Measurements from ENCODE around the gene CLASP1. TPM values are rescaled to one million over a fixed set of nuclear protein-coding genes. Genes with fewer than 3 reads are reported as not detected.
"Not testable (repeated sequence)": the region's sequence is repeated elsewhere in the genome, so short reads cannot be mapped to it uniquely, and the experiment has no call there.

CLASP1 gene
- polyA plus RNA-seq, 1 donor (not counting 4 experiments of a cell fraction or from before 2014, with no cell fraction given), result 16.7 TPM

DNA sequence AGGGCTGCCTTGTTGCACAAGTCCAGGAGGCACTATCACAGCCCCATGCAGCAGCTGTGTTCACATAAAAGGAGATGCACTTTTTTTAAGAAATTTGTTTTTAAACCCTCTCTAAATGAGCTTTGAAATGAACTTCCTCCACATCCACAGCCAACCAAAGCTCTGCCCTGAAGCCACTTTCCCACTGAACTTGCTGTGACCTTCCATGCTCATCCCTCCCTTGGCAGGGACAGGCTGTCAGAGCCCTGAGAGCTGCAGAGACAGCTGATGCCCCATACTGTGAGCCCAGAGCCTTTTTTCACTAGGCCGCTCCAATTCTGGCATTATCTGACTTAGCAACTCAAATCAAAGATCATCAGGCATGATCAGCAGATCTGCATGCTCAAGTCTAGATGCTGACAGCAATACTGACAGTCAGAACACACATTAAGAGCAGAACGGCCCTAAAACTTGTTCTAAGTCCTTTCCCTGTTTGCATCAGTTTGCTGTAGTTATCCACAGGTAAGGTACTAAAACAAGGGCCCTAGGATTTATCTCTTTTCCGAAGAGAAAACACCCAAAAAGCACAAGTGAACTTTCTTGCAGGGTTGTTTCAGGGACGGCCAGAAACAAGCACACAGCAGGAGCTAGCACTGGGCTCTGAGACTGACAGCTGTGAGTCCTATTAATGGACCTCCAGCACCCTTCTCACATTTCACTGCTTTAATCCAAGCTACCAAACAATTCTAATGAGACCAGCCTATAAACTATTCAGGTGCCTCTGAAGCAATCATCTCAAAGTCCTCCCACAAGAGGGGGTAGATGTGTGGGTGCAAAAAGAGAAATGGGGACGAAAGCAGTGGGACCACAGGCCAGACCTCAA lies 83.6 kb downstream of the CLASP1 start:
- dilution Hi-C loops (cut with MboI; ENCODE audit: extremely low pct_ligation_motif_present, low sequenced_read_pairs), result no loop called here
- no peak overlapping the region for H3K27ac ChIP-seq (ENCODE audit: control insufficient read depth, insufficient read depth, low read length)
- H3K9ac ChIP-seq (ENCODE audit: control insufficient read depth, extremely low read depth, insufficient read depth, low read length), result no peak overlapping the region
- no peaks in the 10 kb centered on the region for H3K9me3 ChIP-seq (ENCODE audit: control insufficient read depth, low read depth, low read length)
- H3K36me3 ChIP-seq (ENCODE audit: control insufficient read depth in 2 of 2, extremely low read depth in 1 of 2, insufficient read depth in 2 of 2, low read length in 2 of 2), result no peaks in the 10 kb centered on the region
- H2AFZ ChIP-seq (ENCODE audit: control insufficient read depth, low read length), result no peak overlapping the region
- H3K4me2 ChIP-seq (ENCODE audit: control insufficient read depth, extremely low read depth, insufficient read depth, low read depth, low read length), result no peak overlapping the region
- H3K4me3 ChIP-seq (ENCODE audit: control insufficient read depth in 2 of 3, extremely low read depth in 1 of 3, insufficient read depth in 2 of 3, low read depth in 1 of 3, low read length in 3 of 3), result no peak overlapping the region
- DNase-seq (ENCODE audit: low read depth, low spot score) (no peak), FAIRE-seq (no peak)
- H3K9me1 ChIP-seq (ENCODE audit: control insufficient read depth, extremely low read depth, insufficient read depth, low read length), result peaks cover 6% of the 10 kb centered on the region
- H3K4me1 ChIP-seq (ENCODE audit: control insufficient read depth, extremely low read depth, insufficient read depth, low read length), result peaks cover 23% of the 10 kb centered on the region
- TF ChIP-seq, protein P1, sequence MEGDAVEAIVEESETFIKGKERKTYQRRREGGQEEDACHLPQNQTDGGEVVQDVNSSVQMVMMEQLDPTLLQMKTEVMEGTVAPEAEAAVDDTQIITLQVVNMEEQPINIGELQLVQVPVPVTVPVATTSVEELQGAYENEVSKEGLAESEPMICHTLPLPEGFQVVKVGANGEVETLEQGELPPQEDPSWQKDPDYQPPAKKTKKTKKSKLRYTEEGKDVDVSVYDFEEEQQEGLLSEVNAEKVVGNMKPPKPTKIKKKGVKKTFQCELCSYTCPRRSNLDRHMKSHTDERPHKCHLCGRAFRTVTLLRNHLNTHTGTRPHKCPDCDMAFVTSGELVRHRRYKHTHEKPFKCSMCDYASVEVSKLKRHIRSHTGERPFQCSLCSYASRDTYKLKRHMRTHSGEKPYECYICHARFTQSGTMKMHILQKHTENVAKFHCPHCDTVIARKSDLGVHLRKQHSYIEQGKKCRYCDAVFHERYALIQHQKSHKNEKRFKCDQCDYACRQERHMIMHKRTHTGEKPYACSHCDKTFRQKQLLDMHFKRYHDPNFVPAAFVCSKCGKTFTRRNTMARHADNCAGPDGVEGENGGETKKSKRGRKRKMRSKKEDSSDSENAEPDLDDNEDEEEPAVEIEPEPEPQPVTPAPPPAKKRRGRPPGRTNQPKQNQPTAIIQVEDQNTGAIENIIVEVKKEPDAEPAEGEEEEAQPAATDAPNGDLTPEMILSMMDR (optimal IDR thresholded peaks at IDR 0.05 in 1 of 3, IDR thresholded peaks at IDR 0.05 in 1 of 3, conservative IDR thresholded peaks at IDR 0.05 in 1 of 3; ENCODE audit: extremely low read depth in 1 of 3, insufficient read depth in 2 of 3, low read length in 3 of 3), result no peak
- no peak for TF ChIP-seq EZH2 (IDR thresholded peaks at IDR 0.05; ENCODE audit: low read length)
- H3K79me2 ChIP-seq (ENCODE audit: control insufficient read depth, insufficient read depth, low read length), result peaks cover 30% of the 10 kb centered on the region
- H3K27me3 ChIP-seq (ENCODE audit: control insufficient read depth, extremely low read depth, insufficient read depth, low read length), result no peaks in the 10 kb centered on the region
- peaks cover 6% of the 10 kb centered on the region for H4K20me1 ChIP-seq (ENCODE audit: control insufficient read depth, extremely low read depth, insufficient read depth, low read length)

DNA sequence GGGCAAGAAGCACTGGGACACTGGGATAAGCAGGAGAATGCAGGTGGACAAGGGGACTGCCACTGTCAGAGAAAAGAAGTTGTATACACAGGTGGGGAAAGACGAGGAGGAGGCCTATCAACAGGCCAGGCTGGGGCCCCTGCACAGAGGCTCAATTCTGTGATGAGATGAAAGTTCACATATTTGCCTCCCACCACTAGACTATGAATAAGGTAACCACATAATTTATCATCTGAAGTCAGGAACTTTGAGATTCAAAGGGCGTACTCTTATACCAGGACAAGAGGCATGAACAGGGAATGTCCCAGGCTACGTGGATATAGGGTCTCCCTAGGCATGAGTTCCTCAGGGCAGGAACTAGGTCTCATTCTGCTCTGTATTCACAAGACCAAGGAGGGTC lies 84.4 kb downstream of the CLASP1 start:
- dilution Hi-C loops (cut with MboI; ENCODE audit: extremely low pct_ligation_motif_present, low sequenced_read_pairs), result no loop called here
- Histone ChIP-seq H3K79me2 (ENCODE audit: control insufficient read depth, insufficient read depth, low read length) (peaks cover 35% of the 10 kb centered on the region), H3K27ac (ENCODE audit: control insufficient read depth, insufficient read depth, low read length) (no peak overlapping the region), H3K9ac (ENCODE audit: control insufficient read depth, extremely low read depth, insufficient read depth, low read length) (no peak overlapping the region), H3K36me3 (ENCODE audit: control insufficient read depth in 2 of 2, extremely low read depth in 1 of 2, insufficient read depth in 2 of 2, low read length in 2 of 2) (no peaks in the 10 kb centered on the region), H2AFZ (ENCODE audit: control insufficient read depth, low read length) (no peak overlapping the region), H3K4me1 (ENCODE audit: control insufficient read depth, extremely low read depth, insufficient read depth, low read length) (peaks cover 23% of the 10 kb centered on the region), H4K20me1 (ENCODE audit: control insufficient read depth, extremely low read depth, insufficient read depth, low read length) (peaks cover 6% of the 10 kb centered on the region), H3K27me3 (ENCODE audit: control insufficient read depth, extremely low read depth, insufficient read depth, low read length) (no peaks in the 10 kb centered on the region), H3K9me1 (ENCODE audit: control insufficient read depth, extremely low read depth, insufficient read depth, low read length) (peaks cover 6% of the 10 kb centered on the region), H3K9me3 (ENCODE audit: control insufficient read depth, low read depth, low read length) (no peaks in the 10 kb centered on the region), H3K4me2 (ENCODE audit: control insufficient read depth, extremely low read depth, insufficient read depth, low read depth, low read length) (no peak overlapping the region), H3K4me3 (ENCODE audit: control insufficient read depth in 2 of 3, extremely low read depth in 1 of 3, insufficient read depth in 2 of 3, low read depth in 1 of 3, low read length in 3 of 3) (no peak overlapping the region)
- FAIRE-seq (no peak), DNase-seq (ENCODE audit: low read depth, low spot score) (no peak)
- TF ChIP-seq EZH2 (IDR thresholded peaks at IDR 0.05; ENCODE audit: low read length), result no peak
- TF ChIP-seq, protein P1 (optimal IDR thresholded peaks at IDR 0.05 in 1 of 3, IDR thresholded peaks at IDR 0.05 in 1 of 3, conservative IDR thresholded peaks at IDR 0.05 in 1 of 3; ENCODE audit: extremely low read depth in 1 of 3, insufficient read depth in 2 of 3, low read length in 3 of 3), result no peak

DNA sequence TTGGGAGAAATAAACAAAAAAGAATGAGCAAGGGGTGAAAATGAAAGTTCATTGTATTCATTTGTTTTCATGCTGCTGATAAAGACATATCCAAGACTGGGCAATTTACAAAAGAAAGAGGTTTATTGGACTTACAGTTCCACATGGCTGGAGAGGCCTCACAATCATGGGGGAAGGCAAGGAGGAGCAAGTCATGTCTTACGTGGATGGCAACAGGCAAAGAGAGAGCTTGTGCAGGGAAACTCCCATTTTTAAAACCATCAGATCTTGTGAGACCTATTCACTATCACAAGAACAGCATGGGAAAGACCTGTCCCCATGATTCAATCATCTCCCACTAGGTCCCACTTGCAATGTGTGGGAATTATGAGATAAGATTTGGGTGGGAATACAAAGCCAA lies 85.5 kb downstream of the CLASP1 start:
- FAIRE-seq; H4K20me1 ChIP-seq (ENCODE audit: control insufficient read depth, extremely low read depth, insufficient read depth, low read length); H3K9me1 ChIP-seq (ENCODE audit: control insufficient read depth, extremely low read depth, insufficient read depth, low read length); H3K36me3 ChIP-seq (ENCODE audit: control insufficient read depth in 2 of 2, extremely low read depth in 1 of 2, insufficient read depth in 2 of 2, low read length in 2 of 2); H3K27me3 ChIP-seq (ENCODE audit: control insufficient read depth, extremely low read depth, insufficient read depth, low read length); H3K9me3 ChIP-seq (ENCODE audit: control insufficient read depth, low read depth, low read length); H3K9ac ChIP-seq (ENCODE audit: control insufficient read depth, extremely low read depth, insufficient read depth, low read length); dilution Hi-C loops (cut with MboI; ENCODE audit: extremely low pct_ligation_motif_present, low sequenced_read_pairs); H3K4me2 ChIP-seq (ENCODE audit: control insufficient read depth, extremely low read depth, insufficient read depth, low read depth, low read length); H3K27ac ChIP-seq (ENCODE audit: control insufficient read depth, insufficient read depth, low read length); H3K4me3 ChIP-seq (ENCODE audit: control insufficient read depth in 2 of 3, extremely low read depth in 1 of 3, insufficient read depth in 2 of 3, low read depth in 1 of 3, low read length in 3 of 3); H2AFZ ChIP-seq (ENCODE audit: control insufficient read depth, low read length); DNase-seq (ENCODE audit: low read depth, low spot score): not testable (repeated sequence)
- peaks cover 23% of the 10 kb centered on the region for H3K4me1 ChIP-seq (ENCODE audit: control insufficient read depth, extremely low read depth, insufficient read depth, low read length)
- H3K79me2 ChIP-seq (ENCODE audit: control insufficient read depth, insufficient read depth, low read length), result peaks cover 44% of the 10 kb centered on the region

Measured in keratinocyte (primary cell).